Ramos (cell line): ENCODE results near the gene RP2.

Source experiments
- in situ Hi-C: fragments of 300-500 bp; cut with MboI; formaldehyde crosslinking; loops from one replicate; pipeline ENCODE4 v1.14.3; 2022; ENCODE audit warnings: low sequenced_read_pairs; ENCODE audit not compliant: unreplicated experiment

RP2 gene

GRCh38 chrX:46836701-46837557, at the start of gene RP2:
Gene RP2, plus strand, starts transcription at chrX:46837043. Its CDS starts 58 bp downstream, at chrX:46837101.
- in situ Hi-C loops: no loop called here

GRCh38 chrX:46788902-46789301, 47.9 kb upstream of the RP2 start:
- in situ Hi-C loops: loop anchor here (25.0 kb wide), 1 partner anchor 377 kb away; no protein-coding TSS in a partner anchor

GRCh38 chrX:46791927-46792809, 44.7 kb upstream of the RP2 start:
- in situ Hi-C loops: loop anchor here (25.0 kb wide), 1 partner anchor 380 kb away; no protein-coding TSS in a partner anchor

- in situ Hi-C loops: loop anchor here (25.0 kb wide), 1 partner anchor 380 kb away; no protein-coding TSS in a partner anchor
Measured at GRCh38 chrX:46792810-46793188, 44.0 kb upstream of the RP2 start.

- in situ Hi-C loops: loop anchor here (25.0 kb wide), 1 partner anchor 381 kb away; no protein-coding TSS in a partner anchor
Measured at GRCh38 chrX:46793386-46794143, 43.3 kb upstream of the RP2 start.

GRCh38 chrX:46796574-46797191, 40.2 kb upstream of the RP2 start:
- in situ Hi-C loops: loop anchor here (25.0 kb wide), 1 partner anchor 384 kb away; no protein-coding TSS in a partner anchor

- in situ Hi-C loops: no loop called here
Measured at GRCh38 chrX:46803140-46803539, 33.7 kb upstream of the RP2 start.

- in situ Hi-C loops: no loop called here
Measured at GRCh38 chrX:46805270-46805669, 31.6 kb upstream of the RP2 start.

GRCh38 chrX:46811121-46811520, 25.7 kb upstream of the RP2 start:
- in situ Hi-C loops: no loop called here

GRCh38 chrX:46812445-46812844, 24.4 kb upstream of the RP2 start:
- in situ Hi-C loops: no loop called here

GRCh38 chrX:46814966-46815365, 21.9 kb upstream of the RP2 start:
- in situ Hi-C loops: no loop called here

- in situ Hi-C loops: no loop called here
Measured at GRCh38 chrX:46819136-46819535, 17.7 kb upstream of the RP2 start.

GRCh38 chrX:46820391-46821100, 16.3 kb upstream of the RP2 start:
- in situ Hi-C loops: no loop called here

- in situ Hi-C loops: no loop called here
Measured at GRCh38 chrX:46823481-46823880, 13.4 kb upstream of the RP2 start.

GRCh38 chrX:46831765-46832327, 5.0 kb upstream of the RP2 start:
- in situ Hi-C loops: no loop called here

- in situ Hi-C loops: no loop called here
Measured at GRCh38 chrX:46837558-46838485, 979 bp downstream of the RP2 start.

GRCh38 chrX:46838486-46838870, 1.6 kb downstream of the RP2 start:
- in situ Hi-C loops: no loop called here

- in situ Hi-C loops: no loop called here
Measured at GRCh38 chrX:46838974-46839480, 2.2 kb downstream of the RP2 start.
